Naive thymus-derived CD8-positive, alpha-beta T cell (primary cell): Measurements from ENCODE around the gene MLEC. TPM values are rescaled to one million over a fixed set of nuclear protein-coding genes. Genes with fewer than 3 reads are reported as not detected.
"Not testable (repeated sequence)": the region's sequence is repeated elsewhere in the genome, so short reads cannot be mapped to it uniquely, and the experiment has no call there.

ENCODE experiments used
- ATAC-seq, 2 donors: fragments of 150-1000 bp; cut with Tn5 transposase in 1 of 2; sonication (Bioruptor Pico), chemical (Tn5 transposase) in 1 of 2; 1 replicate in 1 of 2; 2 replicates in 1 of 2; pipeline ENCODE4 v1.10.0; 2021; ENCODE audit warnings: mild to moderate bottlenecking in 2 of 2, moderate library complexity in 2 of 2
- POLR2A ChIA-PET: fragments of 350-600 bp; sonication (Branson Sonifier 250); formaldehyde crosslinking; loops from one replicate; lab custom pipeline; 2021; ENCODE audit warnings: antibody characterized with exemption; lab: Charles Lee
- DNase-seq, 10 donors: peaks; one replicate each; pipeline versions ENCODE4 v3.0.0 to v3.0.0-alpha.2; 2020 to 2022
- H3K27ac Mint-ChIP-seq, 10 donors: one replicate each; pipeline ENCODE4 v1.8.0; 2020 to 2022; ENCODE audit warnings: mild to moderate bottlenecking in 10 of 10, mixed read lengths in 10 of 10, moderate library complexity in 4 of 10, inconsistent platforms in 1 of 10
- H3K27me3 Mint-ChIP-seq, 5 donors: one replicate each; pipeline ENCODE4 v1.8.0; 2021 to 2022; ENCODE audit warnings: mixed read lengths in 5 of 5
- H3K36me3 Mint-ChIP-seq, 3 donors: one replicate each; pipeline ENCODE4 v1.8.0; 2020 to 2022; ENCODE audit warnings: mixed read lengths in 3 of 3, mild to moderate bottlenecking in 2 of 3, inconsistent platforms in 1 of 3
- H3K4me1 Mint-ChIP-seq, 4 donors: one replicate each; pipeline ENCODE4 v1.8.0; 2021 to 2022; ENCODE audit warnings: mixed read lengths in 4 of 4
- H3K4me3 Mint-ChIP-seq, 10 donors: one replicate each; pipeline ENCODE4 v1.8.0; 2020 to 2022; ENCODE audit warnings: mild to moderate bottlenecking in 10 of 10, mixed read lengths in 10 of 10, moderate library complexity in 6 of 10, inconsistent platforms in 1 of 10
- H3K9me3 Mint-ChIP-seq, 9 donors: one replicate each; pipeline ENCODE4 v1.8.0; 2020 to 2022; ENCODE audit warnings: mixed read lengths in 9 of 9, mild to moderate bottlenecking in 3 of 9, inconsistent platforms in 1 of 9, moderate library complexity in 1 of 9
- polyA plus RNA-seq, 3 donors: library from polyadenylated mRNA; unstranded; fragments of 300-500 nt; fragmentation: Illumina TruSeq; gene quantifications; one replicate each; pipeline ENCODE4 v1.2.3, GENCODE V29; 2021
- total RNA-seq, 8 experiments: library from RNA in 2 of 8; stranded (reverse) in 2 of 8; gene quantifications; one replicate each; pipeline ENCODE4 v1.2.3 and lab custom pipeline; 2021 to 2026

The MLEC gene
- total and polyA plus RNA-seq, 5 experiments from 2014 or later = 32.7 to 44.6 (median 40.7) TPM

DNA sequence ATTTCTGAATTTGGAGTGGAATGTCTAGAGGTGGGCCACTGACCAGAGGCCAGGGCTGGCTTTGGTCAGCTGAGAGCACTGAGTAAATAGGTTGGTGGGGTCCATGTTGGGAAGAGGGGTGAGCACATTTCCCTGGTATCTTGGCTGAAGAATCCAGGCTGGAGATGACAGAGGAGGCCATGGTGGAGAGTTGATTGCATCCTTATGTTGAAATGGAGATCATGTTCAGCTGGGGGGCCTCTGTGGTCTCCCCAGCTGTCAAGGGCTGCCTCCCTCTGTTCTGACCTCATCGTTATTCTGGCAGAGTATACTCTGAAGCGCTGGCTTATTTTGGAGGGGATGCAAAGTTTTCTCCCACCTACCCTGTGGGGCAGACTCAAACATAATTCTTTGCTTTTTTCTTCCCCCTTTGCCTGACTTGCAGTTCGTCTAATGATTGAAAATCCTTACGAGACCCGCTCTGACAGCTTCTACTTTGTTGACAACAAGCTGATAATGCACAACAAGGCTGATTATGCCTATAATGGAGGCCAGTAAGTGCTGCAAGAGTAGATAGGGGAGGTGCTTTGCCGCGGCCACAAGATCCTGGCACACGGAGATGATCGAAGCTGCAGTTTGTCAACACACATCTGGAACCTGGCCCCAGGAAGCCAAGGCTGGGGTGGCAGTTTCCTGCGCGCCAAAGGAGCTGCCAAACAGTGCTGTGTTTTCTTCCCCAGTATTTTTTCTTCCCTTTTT, 32.7 kb downstream of the MLEC start:
- POLR2A ChIA-PET = no interaction called here
- H3K27me3 Mint-ChIP-seq = no peaks in the 10 kb centered on the region
- H3K4me3 Mint-ChIP-seq = no peak overlapping the region
- no peaks in the 10 kb centered on the region for H3K9me3 Mint-ChIP-seq
- H3K36me3 Mint-ChIP-seq = peaks cover 8 to 82% (median 28%) of the 10 kb centered on the region in 3 donors
- no peak for ATAC-seq
- no peak for DNase-seq
- peaks cover 7 to 15% (median 10%) of the 10 kb centered on the region in 4 donors for H3K4me1 Mint-ChIP-seq
- H3K27ac Mint-ChIP-seq = no peak overlapping the region

DNA sequence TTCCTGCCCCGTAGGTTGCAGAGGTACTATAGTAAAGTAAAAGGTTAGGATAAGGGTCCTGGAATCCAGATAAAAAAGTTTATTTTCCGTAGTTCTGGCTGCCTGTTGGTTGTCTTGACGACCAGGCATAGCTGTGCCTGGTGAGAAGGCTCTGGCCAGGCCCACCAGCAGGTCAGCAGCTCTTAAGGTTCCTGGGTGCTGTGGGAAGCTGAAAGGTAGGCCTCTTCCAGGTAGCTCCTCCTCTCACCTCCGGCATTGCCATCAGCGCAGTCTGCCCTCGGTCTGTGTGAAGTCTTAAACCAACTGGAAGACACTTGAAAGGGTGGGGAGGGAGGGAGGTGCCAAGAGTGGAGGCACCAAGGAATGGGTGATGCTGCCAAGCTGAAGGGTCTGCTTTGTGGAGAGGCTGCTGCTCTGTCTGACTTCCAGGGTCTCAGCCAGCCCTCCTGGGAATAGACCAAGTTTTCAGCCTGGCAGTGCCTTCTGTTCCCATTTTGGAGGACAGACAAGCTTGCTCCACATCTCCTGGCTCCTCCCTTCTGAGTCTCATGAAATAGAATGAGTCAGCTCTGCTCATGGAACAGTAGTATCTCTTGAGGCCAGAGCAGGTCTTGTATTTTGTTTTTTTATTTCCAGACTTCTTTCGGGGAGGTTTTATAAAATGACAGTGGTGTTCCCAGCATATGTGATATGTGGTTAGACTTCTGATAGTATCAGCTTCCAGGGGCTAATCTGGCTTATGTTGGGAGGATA, 33.5 kb downstream of the MLEC start:
- H3K27ac Mint-ChIP-seq = no peak overlapping the region
- ATAC-seq (no peak), DNase-seq (no peak)
- H3K36me3 Mint-ChIP-seq = peaks cover 8 to 75% (median 28%) of the 10 kb centered on the region in 3 donors
- POLR2A ChIA-PET = no interaction called here
- H3K4me3 Mint-ChIP-seq = no peak overlapping the region
- H3K27me3 Mint-ChIP-seq = no peaks in the 10 kb centered on the region
- H3K9me3 Mint-ChIP-seq = no peaks in the 10 kb centered on the region
- H3K4me1 Mint-ChIP-seq = peaks cover 10 to 23% (median 18%) of the 10 kb centered on the region in 4 donors

DNA sequence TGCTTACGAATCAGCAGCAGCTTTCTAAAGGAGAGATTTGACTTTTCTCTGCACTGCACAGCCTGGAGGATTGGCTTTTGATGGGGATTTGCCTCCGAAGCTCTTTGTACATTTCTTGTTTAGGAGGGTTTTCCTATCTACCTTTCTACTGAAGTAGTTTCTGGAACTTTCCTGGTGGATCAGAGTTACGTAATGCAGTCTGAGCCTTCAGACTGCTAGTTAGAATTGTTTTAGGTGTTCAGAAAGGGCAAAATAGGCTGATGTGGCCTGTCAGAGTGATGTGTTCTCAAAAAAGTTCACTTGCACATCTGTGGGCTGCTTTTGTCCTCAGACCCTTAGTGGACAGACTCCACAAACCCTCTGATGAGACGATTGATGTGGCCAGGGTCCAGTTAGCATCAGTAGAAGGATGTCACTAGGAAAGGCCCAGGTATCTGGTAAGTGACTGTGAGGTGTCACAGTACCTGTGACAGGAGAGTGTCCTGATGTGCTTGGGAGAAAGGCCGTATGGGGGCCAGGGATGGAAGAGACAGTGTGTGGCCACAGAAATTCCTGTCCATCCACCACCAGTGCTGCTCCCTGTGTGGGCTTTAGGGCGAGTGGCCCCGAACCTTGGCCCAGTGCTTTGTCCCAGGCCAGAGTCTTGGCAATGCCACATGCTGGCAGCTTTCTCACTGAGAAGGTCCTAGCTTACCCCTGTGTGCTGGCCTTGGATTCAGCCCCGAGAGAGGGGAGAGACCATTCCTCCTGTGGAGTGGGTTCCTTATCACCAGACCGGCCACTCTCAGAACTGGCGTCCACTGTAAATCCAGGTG, 34.2 kb downstream of the MLEC start:
- Mint-ChIP-seq H3K27me3 (no peaks in the 10 kb centered on the region), H3K4me1 (peaks cover 12 to 26% (median 22%) of the 10 kb centered on the region in 4 donors), H3K4me3 (no peak overlapping the region), H3K36me3 (peaks cover 8 to 69% (median 28%) of the 10 kb centered on the region in 3 donors), H3K9me3 (no peaks in the 10 kb centered on the region), H3K27ac (no peak overlapping the region)
- ATAC-seq (no peak), DNase-seq (no peak)
- POLR2A ChIA-PET = no interaction called here

DNA sequence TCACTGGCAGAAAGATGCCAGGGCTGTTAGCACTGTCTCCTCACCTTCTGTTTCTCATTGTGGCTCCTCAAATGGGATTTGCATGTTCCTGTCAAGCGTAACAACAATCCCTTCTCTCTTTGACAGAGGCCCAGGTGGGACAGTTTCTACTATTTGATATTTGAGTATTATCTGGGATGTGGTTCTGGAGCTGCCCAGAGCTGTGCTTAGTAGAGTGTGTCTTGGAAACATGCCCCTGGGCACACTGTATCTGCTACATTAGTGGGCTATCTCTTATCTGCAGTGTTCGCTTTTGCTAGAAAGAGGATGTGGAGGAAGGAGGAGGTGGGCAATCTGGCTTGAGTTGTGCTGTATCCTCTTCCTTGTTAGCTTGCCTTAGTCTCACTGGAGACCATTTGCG, 34.9 kb downstream of the MLEC start:
- H3K4me3 Mint-ChIP-seq = no peak overlapping the region
- POLR2A ChIA-PET = interaction anchor here (0.9 kb wide), 1 partner anchor 222 kb away, joined by 3 read pairs; no protein-coding TSS in a partner anchor
- DNase-seq (no peak), ATAC-seq (no peak)
- H3K27me3 Mint-ChIP-seq = no peaks in the 10 kb centered on the region
- no peaks in the 10 kb centered on the region for H3K9me3 Mint-ChIP-seq
- peaks cover 4 to 62% (median 22%) of the 10 kb centered on the region in 3 donors for H3K36me3 Mint-ChIP-seq
- H3K27ac Mint-ChIP-seq = no peak overlapping the region
- H3K4me1 Mint-ChIP-seq = peaks cover 11 to 33% (median 28%) of the 10 kb centered on the region in 4 donors

DNA sequence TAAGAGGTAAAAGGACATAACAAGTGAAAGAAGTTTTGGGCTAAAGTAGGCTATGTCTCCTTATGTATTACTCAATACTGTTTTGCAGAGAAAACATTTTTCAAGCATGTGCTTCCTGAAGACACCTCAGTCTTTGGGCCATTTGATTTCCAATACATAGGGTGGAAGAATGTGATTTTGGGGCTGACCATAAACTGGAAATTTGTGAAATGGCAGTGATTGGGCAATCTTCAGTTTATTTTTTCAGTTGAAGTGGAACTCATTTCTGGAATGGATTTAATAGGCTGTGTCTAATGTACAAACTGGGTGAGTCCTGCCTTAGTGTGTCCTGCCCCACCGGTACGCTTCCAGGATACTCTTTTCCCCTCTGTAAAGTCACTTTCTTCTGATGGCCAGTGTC, 35.8 kb downstream of the MLEC start:
- POLR2A ChIA-PET = interaction anchor here (0.9 kb wide), 1 partner anchor 221 kb away, joined by 3 read pairs; no protein-coding TSS in a partner anchor
- Mint-ChIP-seq H3K4me3 (no peak overlapping the region), H3K9me3 (no peaks in the 10 kb centered on the region), H3K27ac (no peak overlapping the region), H3K36me3 (peaks cover 4 to 53% (median 20%) of the 10 kb centered on the region in 3 donors), H3K4me1 (peaks cover 11 to 38% (median 29%) of the 10 kb centered on the region in 4 donors), H3K27me3 (no peaks in the 10 kb centered on the region)
- no peak for DNase-seq
- ATAC-seq = no peak

DNA sequence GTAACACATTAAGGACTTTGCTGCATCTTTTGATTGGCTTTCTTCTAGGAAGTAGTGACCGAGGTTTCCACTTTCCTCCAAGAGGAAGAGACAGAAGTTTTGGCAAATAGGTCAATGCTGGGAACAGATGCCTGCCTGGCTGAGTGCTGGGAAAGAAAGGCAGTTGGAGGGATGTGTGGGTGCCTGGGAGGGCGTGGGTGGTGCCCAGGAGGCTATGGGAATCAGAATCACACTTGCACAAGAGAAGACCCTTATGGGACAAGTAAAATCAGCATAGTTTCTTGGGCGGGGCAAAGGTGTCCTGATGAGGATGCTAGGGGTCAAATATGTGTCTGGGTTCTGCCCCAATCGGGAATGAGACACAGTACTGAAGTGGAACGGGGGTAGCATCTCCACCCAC, 37.8 kb downstream of the MLEC start:
- ATAC-seq (no peak), DNase-seq (no peak)
- Mint-ChIP-seq H3K9me3 (no peaks in the 10 kb centered on the region), H3K27me3 (no peaks in the 10 kb centered on the region), H3K36me3 (peaks cover 0 to 50% (median 14%) of the 10 kb centered on the region in 3 donors), H3K4me3 (peak overlapping the region; percentile 79 to 95 (median 93)), H3K27ac (peak overlapping the region in 8 of 10 donors; percentile 4 to 71 (median 56)), H3K4me1 (peaks cover 8 to 32% (median 26%) of the 10 kb centered on the region in 4 donors)
- POLR2A ChIA-PET = no interaction called here

DNA sequence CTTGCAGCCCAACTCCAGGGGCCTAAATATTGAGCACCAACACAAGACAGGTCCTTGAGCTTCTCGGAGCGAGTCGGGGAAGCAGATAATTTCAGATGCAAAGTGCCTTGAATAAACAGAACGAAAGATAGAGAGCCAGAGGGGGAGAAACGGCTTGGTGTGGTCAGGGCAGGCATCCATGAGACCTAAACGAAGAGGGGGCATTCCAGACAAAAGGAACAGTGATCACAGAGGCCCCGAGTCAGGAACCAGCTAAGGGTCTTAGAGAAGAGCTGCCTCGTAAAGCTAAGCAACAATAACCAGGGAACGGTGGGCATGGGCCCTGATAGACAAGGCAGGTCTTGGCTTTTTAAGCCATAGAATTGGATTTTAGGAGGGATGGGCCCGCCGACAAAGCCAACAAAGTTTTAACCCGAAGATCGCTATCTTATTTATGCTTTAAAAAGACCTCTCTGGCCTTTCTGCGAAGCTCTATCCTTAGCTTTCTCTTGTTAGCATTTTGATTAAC, 38.3 kb downstream of the MLEC start:
- Mint-ChIP-seq H3K4me1 (peaks cover 10 to 32% (median 26%) of the 10 kb centered on the region in 4 donors), H3K36me3 (peaks cover under 1 to 48% (median 14%) of the 10 kb centered on the region in 3 donors), H3K4me3 (peak overlapping the region; percentile 79 to 95 (median 93)), H3K27ac (peak overlapping the region in 9 of 10 donors; percentile 4 to 71 (median 56)), H3K9me3 (no peaks in the 10 kb centered on the region), H3K27me3 (no peaks in the 10 kb centered on the region)
- DNase-seq (no peak), ATAC-seq (no peak)
- POLR2A ChIA-PET = interaction anchor here (0.6 kb wide), 1 partner anchor 1171 kb away, joined by 4 read pairs; no protein-coding TSS in a partner anchor

DNA sequence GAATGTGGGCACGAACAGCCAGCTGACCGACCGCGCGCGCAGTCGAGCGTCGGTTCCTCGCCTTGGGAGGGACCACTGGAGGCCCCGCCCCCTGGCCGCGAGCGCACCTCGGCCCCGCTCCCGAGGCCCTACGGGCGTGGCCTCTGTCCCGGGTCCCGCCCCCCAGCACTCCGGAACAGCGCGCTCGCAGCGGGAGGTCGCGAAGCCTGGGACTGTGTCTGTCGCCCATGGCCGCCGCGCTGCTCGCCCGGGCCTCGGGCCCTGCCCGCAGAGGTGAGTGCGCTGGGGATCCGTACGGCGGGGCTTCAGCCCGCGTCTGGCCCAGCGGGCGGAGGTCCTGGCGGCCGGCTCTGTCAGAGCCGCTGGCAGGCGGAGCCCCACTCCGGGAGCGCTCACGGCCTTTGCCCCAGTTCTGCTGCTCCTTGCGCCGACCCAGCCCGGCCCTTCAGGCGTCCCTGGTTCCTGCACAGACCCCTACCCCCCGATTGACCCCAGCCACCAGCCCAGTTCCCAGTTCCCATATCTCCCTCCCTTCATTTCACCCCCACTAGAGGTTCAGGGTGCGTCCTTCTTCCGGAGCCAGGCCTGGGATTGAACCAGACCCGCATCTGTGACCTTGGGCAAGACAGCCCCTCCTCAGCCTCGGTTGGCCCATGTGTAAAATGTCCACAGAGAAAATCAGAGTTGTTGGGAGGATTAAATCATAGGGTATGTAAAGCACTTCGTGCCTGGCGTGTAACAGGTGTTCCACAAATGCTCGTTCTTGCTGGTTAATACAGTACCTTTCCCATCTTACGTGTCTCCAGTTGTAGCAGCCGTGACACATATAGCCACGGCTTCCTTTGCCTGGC, 38.9 kb downstream of the MLEC start, which contains the start of gene ACADS:
Gene ACADS, plus strand, starts transcription at position 168 of the 851 bp plus-strand sequence. Its CDS starts 60 bp downstream, at position 228.
- H3K27me3 Mint-ChIP-seq = no peaks in the 10 kb centered on the region
- peak within 1 kb of the TSS; percentile 45 to 95 (median 83) for H3K27ac Mint-ChIP-seq
- H3K9me3 Mint-ChIP-seq = no peaks in the 10 kb centered on the region
- POLR2A ChIA-PET = interaction anchor here (0.6 kb wide), 1 partner anchor 1170 kb away, joined by 4 read pairs; no protein-coding TSS in a partner anchor
- peak within 1 kb of the TSS; percentile 90 to 96 (median 93) for H3K4me3 Mint-ChIP-seq
- DNase-seq = peak; percentile 80 to 94 (median 87)
- H3K36me3 Mint-ChIP-seq = peaks cover 5 to 50% (median 18%) of the 10 kb centered on the region in 3 donors
- H3K4me1 Mint-ChIP-seq = peaks cover 11 to 32% (median 26%) of the 10 kb centered on the region in 4 donors
- ATAC-seq = peak; percentile 99 to 100

DNA sequence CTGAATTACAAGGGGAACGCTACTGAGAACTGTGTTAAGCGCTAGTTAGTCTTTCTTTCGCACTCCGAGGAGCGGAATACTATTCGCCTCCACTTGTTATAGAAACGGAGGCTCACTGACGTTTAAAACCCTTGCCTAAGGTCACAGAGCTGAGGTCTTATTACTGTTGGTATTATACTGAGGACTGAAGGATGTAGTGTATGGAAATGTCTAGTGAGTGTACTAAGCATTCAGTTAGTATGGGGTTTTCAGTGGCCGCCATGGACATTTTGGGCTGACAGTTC, 39.5 kb downstream of the MLEC start:
- H3K27me3 Mint-ChIP-seq = no peaks in the 10 kb centered on the region
- H3K9me3 Mint-ChIP-seq = no peaks in the 10 kb centered on the region
- POLR2A ChIA-PET = no interaction called here
- no peak for DNase-seq
- H3K27ac Mint-ChIP-seq = peak overlapping the region in 9 of 10 donors; percentile 45 to 95 (median 80)
- peaks cover 5 to 46% (median 18%) of the 10 kb centered on the region in 3 donors for H3K36me3 Mint-ChIP-seq
- no peak for ATAC-seq
- H3K4me3 Mint-ChIP-seq = peak overlapping the region; percentile 90 to 96 (median 93)
- H3K4me1 Mint-ChIP-seq = peaks cover 11 to 32% (median 26%) of the 10 kb centered on the region in 4 donors

DNA sequence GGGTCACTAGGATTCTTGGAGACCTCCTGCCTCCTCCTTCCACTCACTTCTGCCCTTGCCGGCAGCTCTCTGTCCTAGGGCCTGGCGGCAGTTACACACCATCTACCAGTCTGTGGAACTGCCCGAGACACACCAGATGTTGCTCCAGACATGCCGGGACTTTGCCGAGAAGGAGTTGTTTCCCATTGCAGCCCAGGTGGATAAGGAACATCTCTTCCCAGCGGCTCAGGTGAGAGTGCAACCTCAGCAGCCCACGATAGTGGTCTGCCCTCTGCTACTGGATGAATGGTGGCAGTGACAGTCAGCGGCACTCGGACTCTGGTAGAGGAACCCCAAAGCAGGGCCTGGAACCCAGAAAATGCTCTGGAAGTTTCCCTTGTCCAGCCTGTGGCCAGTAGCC, 40.0 kb downstream of the MLEC start:
- no peak for DNase-seq
- Mint-ChIP-seq H3K27ac (peak overlapping the region in 1 of 10 donors; percentile 95), H3K27me3 (no peaks in the 10 kb centered on the region), H3K4me3 (peak overlapping the region in 7 of 10 donors; percentile 91 to 95 (median 93)), H3K36me3 (peaks cover 5 to 43% (median 18%) of the 10 kb centered on the region in 3 donors), H3K9me3 (no peaks in the 10 kb centered on the region), H3K4me1 (peaks cover 11 to 31% (median 24%) of the 10 kb centered on the region in 4 donors)
- POLR2A ChIA-PET = no interaction called here
- ATAC-seq = no peak

DNA sequence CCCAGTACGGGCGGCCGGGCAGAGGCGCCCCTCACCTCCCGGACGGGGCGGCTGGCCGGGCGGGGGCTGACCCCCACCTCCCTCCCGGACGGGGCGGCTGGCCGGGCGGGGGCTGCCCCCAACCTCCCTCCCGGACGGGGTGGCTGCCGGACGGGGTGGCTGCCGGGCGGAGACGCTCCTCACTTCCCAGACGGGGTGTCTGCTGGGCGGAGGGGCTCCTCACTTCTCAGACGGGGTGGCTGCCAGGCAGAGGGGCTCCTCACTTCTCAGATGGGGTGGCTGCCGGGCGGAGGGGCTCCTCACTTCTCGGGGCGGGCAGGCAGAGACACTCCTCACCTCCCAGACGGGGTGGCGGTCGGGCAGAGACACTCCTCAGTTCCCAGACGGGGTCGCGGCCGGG, 45.2 kb downstream of the MLEC start:
- POLR2A ChIA-PET, H3K4me3 Mint-ChIP-seq, ATAC-seq, H3K27ac Mint-ChIP-seq, H3K9me3 Mint-ChIP-seq, H3K27me3 Mint-ChIP-seq, DNase-seq, H3K4me1 Mint-ChIP-seq: not testable (repeated sequence)
- peaks cover 5 to 32% (median 20%) of the 10 kb centered on the region in 3 donors for H3K36me3 Mint-ChIP-seq
